H1 (cell line): ENCODE data around the gene ACTR1A. TPM values are rescaled to one million over a fixed set of nuclear protein-coding genes. Genes with fewer than 3 reads are reported as not detected.

ENCODE experiments used
- CTCF ChIA-PET: fragments of 300-600 bp; sonication (Branson Sonifier 250); formaldehyde crosslinking; loops from one replicate; lab custom pipeline; 2021; ENCODE audit not compliant: partially characterized antibody; lab: Charles Lee
- POLR2A ChIA-PET: fragments of 300-600 bp; sonication (Branson Sonifier 250); formaldehyde crosslinking; loops from one replicate; lab custom pipeline; 2021; ENCODE audit warnings: inconsistent platforms; ENCODE audit not compliant: partially characterized antibody; lab: Charles Lee
- DNase-seq, 2 experiments: peaks; one replicate each; pipeline versions ENCODE4 v3.0.0 to v3.0.0-alpha.2; 2010 to 2022; ENCODE audit warnings: low spot score in 2 of 2, low read depth in 1 of 2, mixed read lengths in 1 of 2
- FAIRE-seq: peaks from 2 replicates; lab custom pipeline; 2011; peaks lifted over from hg19 to GRCh38; lab: Jason Lieb, UNC
- H2AFZ ChIP-seq: 2 replicates; pipeline ENCODE4 v1.8.1; 2012; ENCODE audit warnings: low read length, inconsistent platforms
- H2AK5ac ChIP-seq: 2 replicates; pipeline ENCODE4 v1.6.1; 2013; ENCODE audit warnings: low read depth, low read length
- H2BK120ac ChIP-seq: replicated peaks from 2 replicates; pipeline ENCODE3; 2013; ENCODE audit warnings: low read depth, low read length, inconsistent platforms
- H2BK12ac ChIP-seq: 2 replicates; pipeline ENCODE4 v1.6.1; 2013; ENCODE audit warnings: low read depth, low read length
- H2BK15ac ChIP-seq: 2 replicates; pipeline ENCODE4 v1.6.1; 2013; ENCODE audit warnings: low read length
- H2BK20ac ChIP-seq: 2 replicates; pipeline ENCODE4 v1.6.1; 2013; ENCODE audit warnings: low read length
- H2BK5ac ChIP-seq: 2 replicates; pipeline ENCODE4 v1.6.1; 2013; ENCODE audit warnings: low read depth, low read length
- H3K14ac ChIP-seq: 2 replicates; pipeline ENCODE4 v1.6.1; 2013; ENCODE audit warnings: inconsistent platforms; ENCODE audit not compliant: insufficient read length
- H3K18ac ChIP-seq: 2 replicates; pipeline ENCODE4 v1.6.1; 2013; ENCODE audit warnings: low read length; ENCODE audit errors: extremely low read depth
- H3K23ac ChIP-seq: 2 replicates; pipeline ENCODE4 v1.6.1; 2013; ENCODE audit warnings: inconsistent platforms; ENCODE audit not compliant: insufficient read length
- H3K23me2 ChIP-seq: 2 replicates; pipeline ENCODE4 v1.6.1; 2013; ENCODE audit warnings: low read depth, low read length
- H3K27ac ChIP-seq: 2 replicates; pipeline ENCODE4 v1.6.1; 2011; ENCODE audit warnings: low read depth, low read length, inconsistent platforms
- H3K27me3 ChIP-seq, 4 experiments: replicated peaks in 1 of 4; 1 replicate in 1 of 4; 2 replicates in 3 of 4; pipeline versions ENCODE4 v1.6.1 to v1.8.1; 2011 to 2013; ENCODE audit warnings: low read length in 3 of 4, mild to moderate bottlenecking in 3 of 4, inconsistent platforms in 2 of 4, mixed read lengths in 2 of 4, moderate library complexity in 1 of 4; ENCODE audit not compliant: control insufficient read depth in 3 of 4, insufficient read depth in 3 of 4; ENCODE audit errors: extremely low read depth in 1 of 4
- H3K36me3 ChIP-seq, 4 experiments: 2 replicates each; pipeline versions ENCODE4 v1.6.1 to v1.8.1; 2011 to 2013; ENCODE audit warnings: mild to moderate bottlenecking in 4 of 4, low read length in 3 of 4, moderate library complexity in 2 of 4, control low read depth in 1 of 4, inconsistent platforms in 1 of 4; ENCODE audit not compliant: insufficient read depth in 4 of 4, control insufficient read depth in 2 of 4
- H3K4ac ChIP-seq: replicated peaks from 2 replicates; pipeline ENCODE3; 2013; ENCODE audit warnings: low read length, low read depth, mixed read lengths, inconsistent platforms; ENCODE audit not compliant: insufficient read length
- H3K4me1 ChIP-seq, 4 experiments: replicated peaks in 1 of 4; 1 replicate in 1 of 4; 2 replicates in 3 of 4; pipeline versions ENCODE4 v1.6.1 to v1.8.1; 2011 to 2013; ENCODE audit warnings: low read length in 3 of 4, inconsistent platforms in 2 of 4, mixed read lengths in 1 of 4; ENCODE audit not compliant: insufficient read depth in 4 of 4, control insufficient read depth in 3 of 4
- H3K4me2 ChIP-seq, 2 experiments: 2 replicates each; pipeline versions ENCODE4 v1.6.1 to v1.8.1; 2011 to 2013; ENCODE audit warnings: low read depth in 2 of 2, low read length in 2 of 2, control low read depth in 1 of 2, inconsistent platforms in 1 of 2, mild to moderate bottlenecking in 1 of 2; ENCODE audit not compliant: insufficient read depth in 1 of 2
- H3K4me3 ChIP-seq, 4 experiments: fragments of 200-600, 300-600 bp in 1 of 4; sonication (generic), shearing (Covaris generic), sonication (Bioruptor Twin) in 1 of 4; 2 replicates each; pipeline versions ENCODE4 v1.5.1 to v1.8.1; 2011 to 2016; ENCODE audit warnings: low read length in 4 of 4, low read depth in 3 of 4, control low read depth in 2 of 4, inconsistent platforms in 2 of 4, mild to moderate bottlenecking in 2 of 4, mixed read lengths in 1 of 4, moderate library complexity in 1 of 4; ENCODE audit not compliant: insufficient read depth in 2 of 4; ENCODE audit errors: extremely low read depth in 1 of 4
- H3K56ac ChIP-seq: replicated peaks from 2 replicates; pipeline ENCODE3; 2013; ENCODE audit warnings: low read depth, mild to moderate bottlenecking, mixed read lengths, low read length, inconsistent platforms; ENCODE audit not compliant: insufficient read length
- H3K79me1 ChIP-seq: 2 replicates; pipeline ENCODE4 v1.6.1; 2013; ENCODE audit warnings: low read depth, low read length, control low read depth
- H3K79me2 ChIP-seq, 2 experiments: 2 replicates each; pipeline versions ENCODE4 v1.6.1 to v1.8.1; 2012 to 2013; ENCODE audit warnings: low read length in 2 of 2, mild to moderate bottlenecking in 2 of 2, inconsistent platforms in 1 of 2; ENCODE audit not compliant: insufficient read depth in 2 of 2, control insufficient read depth in 1 of 2
- H3K9ac ChIP-seq, 4 experiments: replicated peaks in 1 of 4; 1 replicate in 1 of 4; 2 replicates in 3 of 4; pipeline versions ENCODE4 v1.6.1 to v1.8.1; 2011 to 2013; ENCODE audit warnings: low read depth in 3 of 4, low read length in 3 of 4, control low read depth in 2 of 4, mild to moderate bottlenecking in 2 of 4, moderate library complexity in 2 of 4, inconsistent platforms in 1 of 4; ENCODE audit errors: extremely low read depth in 1 of 4
- H3K9me3 ChIP-seq, 2 experiments: 2 replicates each; pipeline versions ENCODE4 v1.6.1 to v1.8.1; 2012 to 2013; ENCODE audit warnings: mild to moderate bottlenecking in 2 of 2, moderate library complexity in 2 of 2, control low read depth in 1 of 2, inconsistent platforms in 1 of 2, low read depth in 1 of 2, low read length in 1 of 2, mixed read lengths in 1 of 2; ENCODE audit not compliant: insufficient read depth in 2 of 2
- H4K20me1 ChIP-seq, 2 experiments: replicated peaks in 1 of 2; 2 replicates each; pipeline versions ENCODE3 to v1.8.1; 2011 to 2013; ENCODE audit warnings: inconsistent platforms in 2 of 2, low read length in 2 of 2, mild to moderate bottlenecking in 1 of 2; ENCODE audit not compliant: insufficient read depth in 2 of 2, control insufficient read depth in 1 of 2
- H4K5ac ChIP-seq: 2 replicates; pipeline ENCODE4 v1.6.1; 2013; ENCODE audit warnings: low read length, low read depth, mixed read lengths, inconsistent platforms; ENCODE audit not compliant: insufficient read length
- H4K8ac ChIP-seq: 2 replicates; pipeline ENCODE4 v1.8.0; 2013; ENCODE audit warnings: mild to moderate bottlenecking, moderate library complexity, low read length, inconsistent platforms; ENCODE audit not compliant: insufficient read depth; ENCODE audit errors: extremely low read depth
- H4K91ac ChIP-seq: replicated peaks from 2 replicates; pipeline ENCODE3; 2013; ENCODE audit warnings: low read length, mixed read lengths, inconsistent platforms; ENCODE audit not compliant: insufficient read length
- BCL11A ChIP-seq, 2 experiments: IDR thresholded peaks; one replicate each; pipeline ENCODE4 v1.6.1; 2011; ENCODE audit warnings: low read depth in 2 of 2, low read length in 2 of 2, mild to moderate bottlenecking in 2 of 2
- CHD1 ChIP-seq: IDR thresholded peaks from 2 replicates; pipeline ENCODE4 v1.6.1; 2012; ENCODE audit warnings: low read depth, low read length, improper control_type of control experiment
- CTCF ChIP-seq, 3 experiments: IDR thresholded peaks; 1 replicate in 2 of 3; 2 replicates in 1 of 3; pipeline versions ENCODE4 v1.5.1 to v1.6.1; 2011; ENCODE audit warnings: low read length in 3 of 3, mild to moderate bottlenecking in 3 of 3, inconsistent platforms in 2 of 3, low read depth in 1 of 3, moderate library complexity in 1 of 3; ENCODE audit not compliant: insufficient read depth in 1 of 3; ENCODE audit errors: control extremely low read depth in 1 of 3
- HDAC6 ChIP-seq: IDR thresholded peaks from one replicate; pipeline ENCODE4 v1.7.1; 2012; ENCODE audit warnings: low read depth, mild to moderate bottlenecking, inconsistent platforms, low read length, moderate library complexity
- NANOG ChIP-seq: IDR thresholded peaks from 2 replicates; pipeline ENCODE4 v1.6.1; 2011; ENCODE audit warnings: low read length, low read depth, mild to moderate bottlenecking, inconsistent platforms; ENCODE audit not compliant: insufficient read depth, poor library complexity, severe bottlenecking
- SIN3A ChIP-seq, 2 experiments: IDR thresholded peaks in 1 of 2; conservative IDR thresholded peaks in 1 of 2; 2 replicates each; pipeline ENCODE4 v1.6.1; 2011 to 2012; ENCODE audit warnings: low read length in 2 of 2, improper control_type of control experiment in 1 of 2, low read depth in 1 of 2, mild to moderate bottlenecking in 1 of 2
- WGBS, 2 experiments: shearing (Covaris generic) in 1 of 2; methylation state at CpG; one replicate each; pipeline versions ENCODE4 v1.1.6 to v1.1.7; 2013 to 2015; ENCODE audit warnings: low lambda C conversion rate in 2 of 2, mixed read lengths in 2 of 2, inconsistent platforms in 1 of 2, low coverage in 1 of 2, missing lambda C conversion rate in 1 of 2; ENCODE audit not compliant: insufficient replicate concordance in 2 of 2, insufficient coverage in 1 of 2, insufficient read length in 1 of 2; ENCODE audit errors: extremely low coverage in 1 of 2, missing lambda C conversion rate in 1 of 2; 5-methylcytosine and 5-hydroxymethylcytosine counted together
- polyA plus RNA-seq, 7 experiments: library from polyadenylated mRNA; depleted of rRNA in 3 of 7; stranded (reverse) in 5 of 7; unstranded in 2 of 7; fragments of >200 nt in 5 of 7; fragments of 200-250 nt in 2 of 7; gene quantifications; 1 replicate in 5 of 7; 2 replicates in 1 of 7; 4 replicates in 1 of 7; pipeline versions ENCODE4 v1.2.1 to v1.2.3, GENCODE V29; 2011 to 2013; ENCODE audit warnings: missing spikeins in 2 of 7, mixed read lengths in 2 of 7
- total RNA-seq: library from RNA; stranded (reverse); fragmentation: NEBNext Ultra II Directional; extraction: Animal tissue kit (Norgen Biotek cat#: 25700); gene quantifications from 2 replicates; pipeline ENCODE4 v1.2.1, GENCODE V29; 2021

ACTR1A gene
- total and polyA plus RNA-seq, 2 of the 8 experiments (the other 6 are each of a cell fraction or from before 2014, with no cell fraction given): 78.6 to 86.3 TPM

DNA sequence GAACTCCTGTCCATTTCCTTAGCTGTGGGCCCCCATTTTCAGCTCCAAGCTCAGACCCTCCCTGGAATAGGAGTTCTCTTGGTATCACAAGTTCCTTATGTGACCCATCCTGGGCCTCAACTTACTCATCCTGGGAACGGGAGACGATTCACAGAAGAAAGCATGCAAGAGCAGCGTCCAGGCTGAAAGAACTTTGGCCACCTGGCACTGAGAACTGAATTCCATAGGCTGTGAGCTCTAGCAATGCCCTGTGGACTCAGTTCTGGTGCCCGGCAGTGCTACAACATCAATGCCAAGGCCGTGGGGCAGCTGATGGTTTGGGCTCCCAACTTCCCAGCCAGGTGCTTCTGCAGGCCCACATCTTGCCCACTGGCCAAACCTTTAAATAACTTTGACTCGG is 66.2 kb downstream of the ACTR1A start:
- peak overlapping the region in 1 of 4 experiments; percentile 52; a peak in 1 of 8 replicates for H3K4me3 ChIP-seq
- no peak overlapping the region for H3K14ac ChIP-seq
- no peak overlapping the region for H3K27ac ChIP-seq
- no peak overlapping the region for H2BK20ac ChIP-seq
- peaks cover 9% of the 10 kb centered on the region for H3K23me2 ChIP-seq
- H4K20me1 ChIP-seq: no peaks in the 10 kb centered on the region
- peaks cover 13 to 37% (median 34%) of the 10 kb centered on the region in 4 experiments for H3K27me3 ChIP-seq
- peak overlapping the region in 1 of 2 experiments; percentile 62; a peak in 1 of 4 replicates for H3K4me2 ChIP-seq
- no peak overlapping the region for H3K18ac ChIP-seq
- no peak overlapping the region for H2BK12ac ChIP-seq
- no peak overlapping the region for H2AFZ ChIP-seq
- H3K9me3 ChIP-seq: no peaks in the 10 kb centered on the region
- H3K36me3 ChIP-seq: no peaks in the 10 kb centered on the region
- FAIRE-seq (no peak), DNase-seq (no peak)
- no peak overlapping the region for H3K9ac ChIP-seq
- H3K4ac ChIP-seq: no peak overlapping the region
- no peak overlapping the region for H2BK5ac ChIP-seq
- no peak overlapping the region for H4K5ac ChIP-seq
- H2BK15ac ChIP-seq: no peak overlapping the region
- 89% methylated on average over 6 of the region's 6 CpGs; no CpG with 5 or more reads in 1 of the 2 experiments for WGBS, 2 experiments
- H4K8ac ChIP-seq: no peak overlapping the region
- H2BK120ac ChIP-seq: no peak overlapping the region
- H4K91ac ChIP-seq: no peak overlapping the region
- H2AK5ac ChIP-seq: no peak overlapping the region
- no peak overlapping the region for H3K56ac ChIP-seq
- TF ChIP-seq BCL11A (IDR thresholded peaks at IDR 0.05; ENCODE audit: low read depth in 2 of 2, low read length in 2 of 2): no peak
- no peak for TF ChIP-seq CHD1
- TF ChIP-seq CTCF (IDR thresholded peaks at IDR 0.05; ENCODE audit: control extremely low read depth in 1 of 3, insufficient read depth in 1 of 3, low read depth in 1 of 3, low read length in 3 of 3): no peak
- no peak for TF ChIP-seq NANOG
- no peak for TF ChIP-seq HDAC6
- no peak for TF ChIP-seq SIN3A (conservative IDR thresholded peaks at IDR 0.05 in 1 of 2, IDR thresholded peaks at IDR 0.05 in 1 of 2; ENCODE audit: low read depth in 1 of 2, low read length in 2 of 2)
- POLR2A ChIA-PET: interaction anchor here (0.6 to 9.0 kb wide), 6 partner anchors 15 to 413 kb away, joined by 3 to 75 read pairs (median 13); partner anchors contain the start of genes C10orf95 and FBXL15
- H3K23ac ChIP-seq: no peak overlapping the region
- CTCF ChIA-PET: interaction anchor here (0.5 to 7.5 kb wide), 11 partner anchors 10 to 50 kb away, joined by 3 to 40 read pairs (median 3); partner anchors contain the start of genes C10orf95 and NFKB2
- H3K79me2 ChIP-seq: no peaks in the 10 kb centered on the region; a peak in 1 of 4 replicates
- H3K4me1 ChIP-seq: peaks cover 0 to 18% (median 12%) of the 10 kb centered on the region in 4 experiments; a peak in 6 of 7 replicates
- no peaks in the 10 kb centered on the region for H3K79me1 ChIP-seq
